ENCODE measurements around the gene VAV2.

Gene VAV2

DNA sequence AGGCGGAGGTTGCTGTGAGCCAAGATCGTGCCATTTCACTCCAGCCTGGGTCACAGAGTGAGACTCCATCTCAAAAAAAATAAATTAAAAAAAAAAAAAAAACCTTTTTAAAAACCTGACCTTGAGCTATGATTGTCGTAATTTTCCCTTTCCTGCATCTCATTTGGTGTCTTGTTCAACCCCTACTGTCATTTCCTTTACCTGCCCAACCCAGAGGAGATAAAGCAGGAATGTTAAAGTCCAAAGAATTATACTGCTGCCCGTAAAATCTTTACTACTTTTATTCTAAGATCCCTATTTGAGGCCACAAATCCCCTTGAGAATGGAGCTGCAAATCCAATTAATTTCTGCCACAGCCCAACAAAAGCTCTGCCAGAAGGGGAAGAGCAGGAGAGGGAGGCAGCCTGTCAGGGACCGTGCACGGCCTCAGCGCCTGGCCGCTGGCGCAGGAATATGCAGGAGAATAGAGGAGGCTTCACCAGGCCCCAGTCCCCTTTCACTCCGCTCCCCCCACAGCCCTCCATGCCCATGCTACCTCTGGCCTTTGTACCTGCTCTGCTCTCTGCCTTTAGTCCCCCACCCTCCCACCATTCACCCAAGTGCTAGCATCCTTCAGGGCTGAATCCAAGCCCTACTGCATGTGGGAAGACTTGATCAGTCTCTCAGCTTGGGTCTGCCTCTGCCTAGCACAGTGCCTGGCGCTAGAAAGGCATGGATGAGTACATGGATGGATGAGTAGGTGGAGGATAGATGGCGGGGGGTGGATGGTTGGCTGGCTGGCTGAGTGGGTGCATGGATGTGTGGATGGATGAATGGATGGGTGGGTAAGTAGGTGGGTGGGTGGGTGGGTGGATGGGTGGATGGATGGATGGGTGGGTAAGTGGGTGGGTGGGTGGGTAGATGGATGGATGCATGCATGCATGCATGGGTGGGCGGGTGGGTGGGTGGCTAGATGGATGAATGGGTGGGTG lies 154.2 kb downstream of the VAV2 start:
- TF ChIP-seq, protein P1, sequence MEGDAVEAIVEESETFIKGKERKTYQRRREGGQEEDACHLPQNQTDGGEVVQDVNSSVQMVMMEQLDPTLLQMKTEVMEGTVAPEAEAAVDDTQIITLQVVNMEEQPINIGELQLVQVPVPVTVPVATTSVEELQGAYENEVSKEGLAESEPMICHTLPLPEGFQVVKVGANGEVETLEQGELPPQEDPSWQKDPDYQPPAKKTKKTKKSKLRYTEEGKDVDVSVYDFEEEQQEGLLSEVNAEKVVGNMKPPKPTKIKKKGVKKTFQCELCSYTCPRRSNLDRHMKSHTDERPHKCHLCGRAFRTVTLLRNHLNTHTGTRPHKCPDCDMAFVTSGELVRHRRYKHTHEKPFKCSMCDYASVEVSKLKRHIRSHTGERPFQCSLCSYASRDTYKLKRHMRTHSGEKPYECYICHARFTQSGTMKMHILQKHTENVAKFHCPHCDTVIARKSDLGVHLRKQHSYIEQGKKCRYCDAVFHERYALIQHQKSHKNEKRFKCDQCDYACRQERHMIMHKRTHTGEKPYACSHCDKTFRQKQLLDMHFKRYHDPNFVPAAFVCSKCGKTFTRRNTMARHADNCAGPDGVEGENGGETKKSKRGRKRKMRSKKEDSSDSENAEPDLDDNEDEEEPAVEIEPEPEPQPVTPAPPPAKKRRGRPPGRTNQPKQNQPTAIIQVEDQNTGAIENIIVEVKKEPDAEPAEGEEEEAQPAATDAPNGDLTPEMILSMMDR (IDR thresholded peaks at IDR 0.05; ENCODE audit: insufficient read depth, low read length, poor library complexity, severe bottlenecking) = no peak
- no peak for TF ChIP-seq EZH2phosphoT487 (conservative IDR thresholded peaks at IDR 0.05; ENCODE audit: low read length)
- Histone ChIP-seq H3K4me3 (ENCODE audit: insufficient read depth, low read length, poor library complexity, severe bottlenecking) (no peak overlapping the region), H3K36me3 (ENCODE audit: low read length) (no peaks in the 10 kb centered on the region), H4K20me1 (ENCODE audit: low read depth, low read length) (no peaks in the 10 kb centered on the region), H3K9me3 (ENCODE audit: insufficient read depth, low read length) (no peaks in the 10 kb centered on the region), H3K4me2 (ENCODE audit: low read depth, low read length, poor library complexity, severe bottlenecking) (no peak overlapping the region), H3K9me2 (replicated peaks; ENCODE audit: insufficient read depth, low read length) (no peaks in the 10 kb centered on the region), H3K79me2 (ENCODE audit: insufficient read depth, low read length) (peaks cover 9% of the 10 kb centered on the region; the same call in 1 of the 2 replicates), H3K27me3 (ENCODE audit: low read length) (no peaks in the 10 kb centered on the region), H3F3A (ENCODE audit: insufficient read depth) (no peaks in the 10 kb centered on the region), H3K27ac (ENCODE audit: low read depth, low read length) (no peak overlapping the region), H3K9ac (ENCODE audit: low read length) (no peak overlapping the region), H2AFZ (ENCODE audit: low read depth, low read length, severe bottlenecking) (no peak overlapping the region)

DNA sequence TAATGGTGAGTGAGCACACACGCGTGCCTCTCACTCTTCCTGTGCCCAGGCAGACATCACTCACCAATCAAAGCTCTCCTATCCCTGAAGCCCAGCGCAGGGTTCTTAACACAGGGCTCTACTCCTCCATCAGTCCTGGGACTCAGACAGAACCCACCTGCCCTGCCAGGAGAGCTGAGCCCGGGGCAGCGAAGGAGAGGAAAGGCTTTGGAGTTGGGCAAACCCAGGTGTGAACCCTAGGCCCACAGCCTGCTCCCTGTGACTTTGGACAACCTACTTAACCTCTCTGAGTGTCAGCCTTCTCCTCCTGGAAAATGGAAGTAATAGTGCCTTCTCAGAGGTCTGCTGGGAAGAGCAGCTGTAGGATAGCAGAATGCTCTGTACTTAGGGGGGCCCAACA lies 155.3 kb downstream of the VAV2 start:
- TF ChIP-seq, protein P1 (IDR thresholded peaks at IDR 0.05; ENCODE audit: insufficient read depth, low read length, poor library complexity, severe bottlenecking) = no peak
- TF ChIP-seq EZH2phosphoT487 (conservative IDR thresholded peaks at IDR 0.05; ENCODE audit: low read length) = no peak
- H4K20me1 ChIP-seq (ENCODE audit: low read depth, low read length) = no peaks in the 10 kb centered on the region
- H3K36me3 ChIP-seq (ENCODE audit: low read length) = no peaks in the 10 kb centered on the region
- H3K9me2 ChIP-seq (replicated peaks; ENCODE audit: insufficient read depth, low read length) = no peaks in the 10 kb centered on the region
- no peak overlapping the region for H2AFZ ChIP-seq (ENCODE audit: low read depth, low read length, severe bottlenecking)
- no peak overlapping the region for H3K4me2 ChIP-seq (ENCODE audit: low read depth, low read length, poor library complexity, severe bottlenecking)
- no peak overlapping the region for H3K27ac ChIP-seq (ENCODE audit: low read depth, low read length)
- no peaks in the 10 kb centered on the region for H3F3A ChIP-seq (ENCODE audit: insufficient read depth)
- H3K79me2 ChIP-seq (ENCODE audit: insufficient read depth, low read length) = peaks cover 4% of the 10 kb centered on the region; the same call in 1 of the 2 replicates
- H3K27me3 ChIP-seq (ENCODE audit: low read length) = no peaks in the 10 kb centered on the region
- no peak overlapping the region for H3K4me3 ChIP-seq (ENCODE audit: insufficient read depth, low read length, poor library complexity, severe bottlenecking)
- no peaks in the 10 kb centered on the region for H3K9me3 ChIP-seq (ENCODE audit: insufficient read depth, low read length)
- H3K9ac ChIP-seq (ENCODE audit: low read length) = no peak overlapping the region

DNA sequence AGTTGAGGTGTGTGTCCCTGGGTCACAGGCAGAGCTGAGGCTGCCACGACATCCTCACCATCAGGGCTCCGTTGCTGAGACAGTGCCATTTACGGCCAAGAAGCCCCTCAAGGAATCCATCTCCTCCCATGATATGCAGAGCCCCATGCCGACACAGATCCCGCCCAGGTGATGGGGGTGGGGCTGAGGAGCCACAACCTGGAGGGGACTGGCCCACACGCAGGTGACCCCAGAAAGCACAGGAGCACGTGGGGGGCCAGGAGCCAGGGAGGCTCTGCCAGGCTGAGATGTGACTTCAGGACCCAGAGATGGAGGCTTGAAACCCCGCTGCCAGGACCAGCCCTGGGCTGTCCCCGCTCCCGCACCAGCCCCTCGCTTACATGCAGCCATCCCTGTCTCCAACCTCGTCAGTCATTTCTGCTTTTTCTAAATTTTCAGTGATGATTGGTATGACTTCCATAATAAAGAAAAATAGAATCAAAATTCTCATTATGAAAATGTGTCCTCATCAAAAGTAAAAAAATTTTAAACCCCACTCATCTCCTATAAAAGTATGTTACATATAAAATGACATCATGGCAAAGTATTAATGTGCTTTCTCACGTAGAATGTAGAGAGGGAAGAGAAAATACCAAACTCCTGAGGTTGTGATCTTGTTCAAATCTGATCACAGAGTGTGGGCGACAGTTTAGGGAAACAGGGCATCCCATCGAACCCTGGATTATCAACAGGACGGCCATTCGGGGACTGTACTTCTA lies 155.9 kb downstream of the VAV2 start:
- Histone ChIP-seq H3K9me2 (replicated peaks; ENCODE audit: insufficient read depth, low read length) (no peaks in the 10 kb centered on the region), H3F3A (ENCODE audit: insufficient read depth) (no peaks in the 10 kb centered on the region), H3K27me3 (ENCODE audit: low read length) (no peaks in the 10 kb centered on the region), H3K4me2 (ENCODE audit: low read depth, low read length, poor library complexity, severe bottlenecking) (no peak overlapping the region), H4K20me1 (ENCODE audit: low read depth, low read length) (no peaks in the 10 kb centered on the region), H3K79me2 (ENCODE audit: insufficient read depth, low read length) (peaks cover 4% of the 10 kb centered on the region; the same call in 1 of the 2 replicates), H3K9me3 (ENCODE audit: insufficient read depth, low read length) (no peaks in the 10 kb centered on the region), H3K9ac (ENCODE audit: low read length) (no peak overlapping the region), H3K27ac (ENCODE audit: low read depth, low read length) (no peak overlapping the region), H3K4me3 (ENCODE audit: insufficient read depth, low read length, poor library complexity, severe bottlenecking) (no peak overlapping the region), H2AFZ (ENCODE audit: low read depth, low read length, severe bottlenecking) (no peak overlapping the region), H3K36me3 (ENCODE audit: low read length) (no peaks in the 10 kb centered on the region)
- TF ChIP-seq, protein P1 (IDR thresholded peaks at IDR 0.05; ENCODE audit: insufficient read depth, low read length, poor library complexity, severe bottlenecking) = no peak
- no peak for TF ChIP-seq EZH2phosphoT487 (conservative IDR thresholded peaks at IDR 0.05; ENCODE audit: low read length)
